ENCODE measurements around the gene CALN1.
A peak's percentile ranks its signal among the peaks of the same experiment; 100 is the strongest.

The CALN1 gene

GRCh38 chr7:71733107-71733870, 678.8 kb downstream of the CALN1 start:
- no peak overlapping the region for H3K4me3 ChIP-seq (ENCODE audit: low read depth, low read length)
- no peak for TF ChIP-seq ZNF549 (tag by site-specific recombination; IDR thresholded peaks at IDR 0.05)
- TF ChIP-seq ZNF133 (tag by site-specific recombination; IDR thresholded peaks at IDR 0.05), result no peak
- TF ChIP-seq KLF10 (tag by site-specific recombination; IDR thresholded peaks at IDR 0.05), result no peak
- peak; percentile 67 for TF ChIP-seq ZNF654 (tag by site-specific recombination; IDR thresholded peaks at IDR 0.05; ENCODE audit: low read depth)
- no peak for TF ChIP-seq ZNF157 (tag by site-specific recombination; IDR thresholded peaks at IDR 0.05)
- TF ChIP-seq ZNF629 (tag by site-specific recombination; IDR thresholded peaks at IDR 0.05), result no peak
- TF ChIP-seq ZNF585B (tag by site-specific recombination; IDR thresholded peaks at IDR 0.05), result no peak
- peak; percentile 34; the same call in 1 of the 2 replicates for TF ChIP-seq CTCF (tag by site-specific recombination; IDR thresholded peaks at IDR 0.05)
- TF ChIP-seq KLF17 (tag by site-specific recombination; IDR thresholded peaks at IDR 0.05), result no peak
- TF ChIP-seq ZNF544 (tag by site-specific recombination; IDR thresholded peaks at IDR 0.05), result no peak
- TF ChIP-seq ZNF10 (tag by site-specific recombination; IDR thresholded peaks at IDR 0.05), result peak; percentile 75; the same call in 1 of the 2 replicates
- TF ChIP-seq ZNF571 (tag by site-specific recombination; IDR thresholded peaks at IDR 0.05), result no peak
- no peak for TF ChIP-seq ZNF211 (tag by site-specific recombination; IDR thresholded peaks at IDR 0.05; ENCODE audit: low read depth)
- TF ChIP-seq ZNF140 (tag by site-specific recombination; IDR thresholded peaks at IDR 0.05), result no peak
- no peak for TF ChIP-seq ZNF398 (tag by site-specific recombination; IDR thresholded peaks at IDR 0.05)
- 0 out of 2 replicates have a peak, but pooled peaks have one; percentile 24 for TF ChIP-seq PRDM1 (tag by site-specific recombination; IDR thresholded peaks at IDR 0.05)
- TF ChIP-seq GLIS1 (tag by site-specific recombination; IDR thresholded peaks at IDR 0.05), result 0 out of 2 replicates have a peak, but pooled peaks have one; percentile 8
- TF ChIP-seq ZSCAN5A (tag by site-specific recombination; IDR thresholded peaks at IDR 0.05), result no peak
- no peak for TF ChIP-seq ATF2 (tag by site-specific recombination; IDR thresholded peaks at IDR 0.05; ENCODE audit: low read depth)
- no peak for TF ChIP-seq ZNF350 (tag by site-specific recombination; IDR thresholded peaks at IDR 0.05)
- TF ChIP-seq ZNF16 (tag by site-specific recombination; IDR thresholded peaks at IDR 0.05; ENCODE audit: low read depth), result no peak
- no peak for TF ChIP-seq ZBTB8A (tag by site-specific recombination; IDR thresholded peaks at IDR 0.05)
- TF ChIP-seq ZNF529 (tag by site-specific recombination; IDR thresholded peaks at IDR 0.05; ENCODE audit: insufficient replicate concordance), result no peak
- no peak for TF ChIP-seq ZNF600 (tag by site-specific recombination; IDR thresholded peaks at IDR 0.05)
- no peak for TF ChIP-seq ZSCAN23 (tag by site-specific recombination; IDR thresholded peaks at IDR 0.05)
- TF ChIP-seq ZIC2 (tag by site-specific recombination; IDR thresholded peaks at IDR 0.05), result peak; percentile 26; the same call in 1 of the 2 replicates
- TF ChIP-seq ZNF530 (tag by site-specific recombination; IDR thresholded peaks at IDR 0.05; ENCODE audit: low read depth), result no peak
- TF ChIP-seq ZNF391 (tag by site-specific recombination; IDR thresholded peaks at IDR 0.05; ENCODE audit: borderline replicate concordance, low read depth), result no peak
- no peak for TF ChIP-seq HOXA7 (CRISPR knock-in tag; IDR thresholded peaks at IDR 0.05; ENCODE audit: borderline replicate concordance)
- TF ChIP-seq ZNF660 (tag by site-specific recombination; IDR thresholded peaks at IDR 0.05), result 0 out of 2 replicates have a peak, but pooled peaks have one; percentile 35
- no peak for TF ChIP-seq ZNF488 (tag by site-specific recombination; IDR thresholded peaks at IDR 0.05)

More at GRCh38 chr7:71733107-71733870, 678.8 kb downstream of the CALN1 start:
- ChIA-PET POLR2A (no interaction called here), CTCF (interaction anchor here (0.5 to 2.0 kb wide), 13 partner anchors 10 to 923 kb away, joined by 3 to 16 read pairs (median 3); no protein-coding TSS in a partner anchor)
- Histone ChIP-seq H3K27ac (ENCODE audit: extremely low read depth, low read depth, low read length) (no peak overlapping the region), H3K36me3 (ENCODE audit: control insufficient read depth in 2 of 2, insufficient read depth in 1 of 2, low read length in 2 of 2) (no peaks in the 10 kb centered on the region), H3K9me3 (ENCODE audit: control insufficient read depth, insufficient read depth, low read depth, low read length) (no peaks in the 10 kb centered on the region), H3K4me1 (ENCODE audit: control insufficient read depth, insufficient read depth, low read length) (no peaks in the 10 kb centered on the region)
